G401 (cell line): ENCODE data around the gene EIF4A2. TPM values are rescaled to one million over a fixed set of nuclear protein-coding genes. Genes with fewer than 3 reads are reported as not detected.
A peak's percentile ranks its signal among the peaks of the same experiment; 100 is the strongest.

Experiments
- DNase-seq: peaks from one replicate; pipeline ENCODE4 v3.0.0-alpha.2; 2015; ENCODE audit warnings: low spot score
- in situ Hi-C: cut with HindIII; loops from 2 replicates; pipeline ENCODE4 v1.10.0; 2016; ENCODE audit warnings: low sequenced_read_pairs, mixed read lengths
- total RNA-seq: library from RNA; depleted of rRNA; stranded (reverse); fragments of >200 nt; shearing (Covaris generic); gene quantifications from 2 replicates; pipeline ENCODE4 v1.2.3, GENCODE V29; 2014; rRNA removed

Gene EIF4A2
- 215 and 286 TPM in 2 replicates for total RNA-seq

- in situ Hi-C loops: no loop called here
- DNase-seq: peak; percentile 86
Measured at GRCh38 chr3:186783058-186783730, at the start of gene EIF4A2. EIF4A2 (plus strand) TSS chr3:186783577; CDS start chr3:186783611, 34 bp downstream.

DNA sequence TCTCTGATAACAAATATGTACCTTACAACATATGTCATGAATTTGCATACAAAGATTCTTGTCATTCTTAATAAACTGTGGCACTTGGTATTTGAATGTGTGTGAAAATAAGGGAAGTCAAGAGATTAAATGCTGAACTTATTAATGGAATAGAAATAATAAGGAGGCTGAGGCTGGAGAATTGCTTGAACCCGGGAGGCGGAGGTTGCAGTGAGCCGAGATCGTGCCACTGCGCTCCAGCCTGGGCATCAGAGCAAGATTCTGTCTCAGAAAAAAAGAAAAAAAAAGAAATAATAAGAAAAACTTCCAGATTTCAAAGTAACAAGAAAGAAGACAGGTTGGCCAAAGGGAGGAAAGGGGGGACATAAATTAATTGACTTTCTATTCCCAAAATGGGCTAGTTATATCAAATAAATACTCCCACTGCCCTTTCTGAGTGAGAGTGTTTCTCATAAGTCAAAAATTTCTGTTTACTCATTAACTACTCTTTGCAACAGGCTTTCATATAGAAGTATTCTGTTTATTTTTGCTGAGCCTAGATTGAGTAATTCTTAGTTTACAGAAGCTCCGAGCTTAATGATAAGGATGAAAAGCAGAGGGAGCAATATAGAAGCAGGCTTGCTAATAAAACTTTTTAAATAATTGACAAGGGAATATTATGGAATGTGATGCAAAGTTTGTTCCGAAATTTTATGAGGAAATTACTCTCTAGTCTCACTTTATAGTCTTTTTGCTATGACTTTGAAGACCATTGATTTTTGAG, 40.6 kb upstream of the EIF4A2 start:
- DNase-seq: no peak
- in situ Hi-C loops: no loop called here

GRCh38 chr3:186743666-186744065, 39.7 kb upstream of the EIF4A2 start:
- DNase-seq: no peak
- in situ Hi-C loops: no loop called here

DNA sequence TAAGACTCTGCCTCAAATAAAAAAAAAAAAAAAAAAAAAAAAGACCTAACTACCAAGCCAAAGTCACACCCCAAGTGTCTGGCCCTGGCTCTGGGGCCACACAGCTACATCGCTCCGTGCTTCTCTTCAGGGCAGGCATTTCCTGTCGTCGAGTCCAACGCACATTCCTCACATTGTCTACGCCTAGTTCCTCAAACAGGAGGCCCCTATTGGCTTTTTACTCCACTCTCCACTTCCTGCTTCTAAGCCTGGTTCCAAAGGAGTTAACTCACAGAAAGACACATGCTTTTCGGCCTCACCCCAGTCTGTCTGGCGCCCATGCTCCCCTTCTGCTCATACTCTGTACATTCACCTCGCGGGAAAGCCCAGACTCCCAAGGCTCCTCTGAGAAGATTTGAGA, 37.4 kb upstream of the EIF4A2 start:
- DNase-seq: no peak
- in situ Hi-C loops: no loop called here

DNA sequence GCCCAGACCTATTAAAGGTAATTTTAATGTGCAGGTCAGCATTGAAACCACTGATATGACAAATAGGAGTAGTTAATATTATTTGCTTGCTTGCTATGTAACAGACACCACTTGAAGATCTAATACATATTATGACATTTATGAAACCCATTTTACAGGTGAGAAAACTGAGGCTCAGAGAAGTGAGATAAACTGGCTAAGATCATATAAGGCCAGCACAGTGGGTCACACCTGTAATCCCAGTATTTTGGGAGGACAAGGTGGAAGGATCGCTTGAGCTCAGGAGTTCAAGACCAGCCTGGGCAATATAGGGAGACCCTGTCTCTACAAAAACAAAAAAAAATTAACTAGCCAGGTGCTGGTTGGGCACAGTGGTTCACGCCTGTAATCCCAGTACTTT, 33.1 kb upstream of the EIF4A2 start:
- no peak for DNase-seq
- in situ Hi-C loops: no loop called here

DNA sequence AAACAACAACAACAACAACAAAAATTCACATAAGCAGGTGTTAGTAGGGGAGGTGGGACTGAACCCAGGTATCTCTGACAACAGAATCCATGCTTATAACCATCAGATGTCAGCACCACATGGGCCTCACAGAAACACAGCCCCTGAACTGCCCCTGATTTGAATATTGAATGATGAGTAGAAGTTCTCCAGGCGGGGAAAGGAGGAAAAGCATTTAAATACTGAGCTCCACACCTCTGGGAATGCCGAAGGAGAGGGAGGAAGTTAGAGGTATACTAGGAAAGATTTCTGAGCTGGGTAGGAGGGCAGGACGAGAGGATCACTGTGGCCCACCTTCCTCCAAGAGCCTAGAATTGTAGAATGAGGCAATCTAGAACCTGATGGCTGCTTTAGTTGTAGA, 31.9 kb upstream of the EIF4A2 start:
- DNase-seq: no peak
- in situ Hi-C loops: no loop called here

DNA sequence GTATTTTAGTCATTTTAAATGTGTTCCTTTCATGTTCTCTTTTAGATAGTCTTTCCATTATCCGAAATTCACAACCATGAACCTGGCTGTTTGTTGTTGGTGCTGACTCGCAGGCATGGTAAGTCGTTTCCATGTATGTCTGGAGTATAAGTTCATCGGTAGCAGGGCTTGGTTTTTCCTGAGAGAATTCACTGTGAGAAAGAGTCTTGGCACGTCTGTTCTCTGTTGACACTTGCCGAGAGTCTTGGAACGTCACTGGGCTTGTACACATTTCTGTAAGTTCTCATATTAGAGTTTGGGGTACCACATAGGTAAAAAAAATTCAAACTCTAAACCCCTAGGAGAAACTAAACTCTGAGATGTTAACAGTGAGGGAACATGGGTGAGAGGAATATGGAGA, 29.4 kb upstream of the EIF4A2 start:
- DNase-seq: no peak
- in situ Hi-C loops: no loop called here

GRCh38 chr3:186754871-186755270, 28.5 kb upstream of the EIF4A2 start:
- in situ Hi-C loops: no loop called here
- no peak for DNase-seq

DNA sequence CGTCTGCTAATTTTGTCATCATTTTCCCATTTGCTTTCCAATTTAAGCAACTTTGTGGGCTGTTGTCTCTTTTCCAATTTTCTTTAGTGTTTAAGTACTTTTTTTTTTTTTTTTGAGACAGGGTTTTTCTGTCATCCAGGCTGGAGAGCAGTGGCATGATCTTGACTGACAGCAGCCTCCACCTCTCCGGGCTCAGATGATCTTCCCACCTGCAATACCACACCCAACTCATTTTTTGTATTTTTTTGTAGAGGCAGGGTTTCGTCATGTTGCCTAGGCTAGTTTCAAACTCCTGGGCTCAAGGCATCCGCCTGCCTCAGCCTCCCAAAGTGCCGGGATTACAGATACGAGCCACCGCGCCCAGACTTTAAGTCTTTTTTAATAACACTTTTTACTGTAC, 26.2 kb upstream of the EIF4A2 start:
- DNase-seq: no peak
- in situ Hi-C loops: no loop called here

GRCh38 chr3:186757686-186758220, 25.6 kb upstream of the EIF4A2 start:
- DNase-seq: no peak
- in situ Hi-C loops: no loop called here

GRCh38 chr3:186759231-186759930, 24.0 kb upstream of the EIF4A2 start:
- no peak for DNase-seq
- in situ Hi-C loops: no loop called here

DNA sequence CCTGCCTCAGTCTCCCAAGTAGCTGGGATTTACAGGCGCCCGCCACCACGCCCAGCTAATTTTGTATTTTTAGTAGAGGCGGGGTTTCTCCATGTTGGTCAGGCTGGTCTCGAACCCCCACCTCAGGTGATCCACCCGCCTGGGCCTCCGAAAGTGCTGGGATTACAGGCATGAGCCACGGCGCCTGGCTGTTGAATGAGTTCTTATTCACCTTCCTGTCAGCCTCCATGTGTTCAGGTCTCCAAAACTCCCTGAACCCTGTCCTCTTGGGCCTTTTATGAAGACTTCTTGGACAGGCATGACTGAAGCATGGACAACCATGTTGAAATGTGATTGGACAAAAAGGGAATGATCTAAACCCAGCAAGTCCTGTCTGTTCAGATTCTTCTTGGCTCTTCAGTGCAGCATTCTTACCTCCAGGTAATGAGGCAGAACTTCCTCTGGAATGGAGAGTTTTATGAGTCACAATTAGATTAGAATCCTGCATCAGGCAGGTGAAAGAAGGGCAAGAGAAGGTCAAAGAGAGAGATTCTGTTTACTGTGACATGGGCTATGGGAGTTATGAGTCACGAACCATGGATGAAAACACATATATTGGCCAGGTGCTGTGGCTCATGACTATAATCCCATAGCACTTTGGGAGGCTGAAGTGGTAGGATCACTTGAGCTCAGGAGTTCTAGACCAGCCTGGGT, 23.1 kb upstream of the EIF4A2 start:
- no peak for DNase-seq
- in situ Hi-C loops: no loop called here

DNA sequence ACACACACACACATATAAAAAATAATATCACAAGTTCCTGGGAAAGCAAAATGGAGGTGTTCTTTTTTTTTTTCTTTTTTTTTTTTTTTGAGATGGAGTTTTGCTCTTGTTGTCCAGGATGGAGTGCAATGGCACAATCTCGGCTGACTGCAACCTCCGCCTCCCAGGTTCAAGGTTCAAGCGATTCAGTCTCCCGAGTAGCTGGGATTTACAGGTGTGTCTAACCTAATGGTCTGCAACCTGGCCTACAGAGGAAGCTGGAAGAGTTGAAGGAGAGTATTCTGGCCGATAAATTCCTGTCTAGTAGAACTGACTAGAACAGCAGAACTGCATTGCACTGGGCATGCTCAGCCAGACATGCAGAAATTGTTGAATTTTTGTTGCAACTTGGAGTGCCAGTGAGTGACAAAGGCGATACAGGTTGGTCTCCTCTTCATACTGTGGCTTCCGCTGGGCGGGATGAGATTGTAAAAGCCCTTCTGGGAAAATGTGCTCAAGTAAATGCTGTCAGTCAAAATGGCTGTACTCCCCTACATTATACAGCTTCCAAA, 22.4 kb upstream of the EIF4A2 start:
- in situ Hi-C loops: no loop called here

DNA sequence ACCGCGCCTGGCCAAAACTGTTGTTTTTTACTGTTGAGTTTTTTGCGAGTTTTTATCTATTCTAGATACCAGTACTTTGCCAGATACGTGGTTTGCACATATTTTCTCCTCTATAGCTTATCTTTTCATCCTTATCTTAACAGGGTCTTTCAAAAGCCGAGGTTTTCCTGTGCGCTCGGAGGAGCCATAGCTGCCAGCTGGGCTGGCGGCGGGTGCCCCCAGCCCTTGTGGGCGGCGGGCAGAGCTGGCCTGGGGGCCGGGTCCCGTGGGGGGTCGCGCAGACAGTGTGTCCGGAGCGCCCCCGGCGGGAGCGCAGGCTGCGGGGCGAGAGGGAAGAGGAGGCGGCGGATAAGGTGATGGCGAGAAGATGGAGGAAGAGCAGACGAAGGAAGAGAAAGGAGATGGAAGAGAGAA, 11.1 kb upstream of the EIF4A2 start:
- in situ Hi-C loops: no loop called here
- DNase-seq: peak; percentile 8

More for the DNA sequence above, 22.4 kb upstream of the EIF4A2 start:
- DNase-seq: no peak

GRCh38 chr3:186772701-186773417, 10.5 kb upstream of the EIF4A2 start:
- in situ Hi-C loops: no loop called here
- no peak for DNase-seq

DNA sequence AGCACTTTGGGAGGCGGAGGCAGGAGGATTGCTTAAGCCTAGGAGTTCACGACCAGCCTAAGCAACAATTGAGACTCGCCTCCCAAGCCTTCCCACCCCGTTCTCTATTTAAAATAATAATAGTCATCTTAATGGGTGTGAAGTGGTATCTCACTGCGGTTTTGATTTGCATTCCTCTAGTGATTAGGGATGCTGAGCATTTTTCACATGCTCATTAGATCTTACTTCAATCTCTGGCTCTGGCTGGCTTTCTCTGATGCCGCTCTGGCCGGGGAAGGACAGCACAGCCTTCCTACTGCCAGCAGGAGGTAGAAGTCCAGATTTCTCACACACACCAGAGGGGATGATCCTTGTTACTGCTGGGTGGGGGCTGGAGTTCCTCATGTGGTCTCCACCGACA, 7.4 kb upstream of the EIF4A2 start:
- no peak for DNase-seq
- in situ Hi-C loops: no loop called here

DNA sequence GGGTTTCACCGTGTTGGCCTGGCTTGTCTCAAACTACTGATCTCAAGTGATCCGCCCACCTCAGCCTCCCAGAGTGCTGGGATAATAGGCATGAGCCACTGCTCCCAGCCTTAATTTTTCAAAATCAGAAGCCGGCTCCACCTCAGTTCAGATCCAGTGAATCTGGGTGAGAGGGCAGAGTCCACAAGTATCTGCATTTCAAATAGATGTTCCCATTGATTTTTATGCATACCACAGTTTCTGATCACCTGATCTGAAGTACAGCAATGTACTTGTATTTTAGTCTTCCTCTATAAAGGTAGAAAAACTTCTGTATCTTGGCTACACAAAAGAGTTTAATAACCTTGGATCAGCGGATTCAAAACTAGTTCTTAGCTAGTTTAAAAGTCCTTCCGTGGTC, 4.2 kb upstream of the EIF4A2 start:
- in situ Hi-C loops: no loop called here
- DNase-seq: no peak

- no peak for DNase-seq
- in situ Hi-C loops: no loop called here
Measured at GRCh38 chr3:186782542-186783057, 777 bp upstream of the EIF4A2 start.
